DND-41 (cell line): ENCODE data around the gene FLRT3.

Source experiments
- ATAC-seq: fragments of 200-7000 bp; cut with Tn5 transposase; 3 replicates; pipeline ENCODE4 v1.9.1; 2021; ENCODE audit warnings: low read depth; ENCODE audit not compliant: insufficient read depth
- DNase-seq: peaks from one replicate; pipeline ENCODE4 v3.0.0-alpha.2; 2020
- H2AFZ ChIP-seq: 2 replicates; pipeline ENCODE4 v1.6.0; 2012; ENCODE audit warnings: low read depth, low read length
- H3K27ac ChIP-seq: 2 replicates; pipeline ENCODE4 v1.5.1; 2012; ENCODE audit warnings: low read length, inconsistent platforms
- H3K27me3 ChIP-seq: fragments of 200-600 bp; sonication (generic); 2 replicates; pipeline ENCODE4 v1.6.0; 2012; ENCODE audit warnings: low read length, mild to moderate bottlenecking, inconsistent platforms; ENCODE audit not compliant: insufficient read depth, poor library complexity
- H3K36me3 ChIP-seq: 2 replicates; pipeline ENCODE4 v1.5.1; 2012; ENCODE audit warnings: low read length, inconsistent platforms; ENCODE audit not compliant: insufficient read depth
- H3K4me1 ChIP-seq: 2 replicates; pipeline ENCODE4 v1.5.1; 2012; ENCODE audit warnings: mild to moderate bottlenecking, low read length; ENCODE audit not compliant: insufficient read depth
- H3K4me2 ChIP-seq: 2 replicates; pipeline ENCODE4 v1.6.0; 2012; ENCODE audit warnings: mild to moderate bottlenecking, moderate library complexity, low read length, inconsistent platforms; ENCODE audit not compliant: insufficient read depth
- H3K4me3 ChIP-seq, 2 experiments: fragments of 200-600 bp in 1 of 2; shearing (Covaris generic) in 1 of 2; 2 replicates each; pipeline ENCODE4 v1.5.1; 2012 to 2016; ENCODE audit warnings: inconsistent platforms in 2 of 2, low read length in 2 of 2, mild to moderate bottlenecking in 2 of 2, low read depth in 1 of 2, moderate library complexity in 1 of 2
- H3K79me2 ChIP-seq: 2 replicates; pipeline ENCODE4 v1.6.0; 2012; ENCODE audit warnings: low read length, inconsistent platforms; ENCODE audit not compliant: insufficient read depth
- H3K9ac ChIP-seq: 2 replicates; pipeline ENCODE4 v1.6.0; 2012; ENCODE audit warnings: low read depth, mild to moderate bottlenecking, inconsistent platforms, low read length, moderate library complexity
- H3K9me3 ChIP-seq: 2 replicates; pipeline ENCODE4 v1.5.1; 2012; ENCODE audit warnings: low read length, moderate library complexity, mild to moderate bottlenecking, inconsistent platforms; ENCODE audit not compliant: insufficient read depth, severe bottlenecking
- H4K20me1 ChIP-seq: 2 replicates; pipeline ENCODE4 v1.6.0; 2012; ENCODE audit warnings: low read length; ENCODE audit not compliant: insufficient read depth
- EZH2 ChIP-seq: IDR thresholded peaks from 3 replicates; pipeline ENCODE4 v1.6.1; 2012; ENCODE audit warnings: borderline replicate concordance, low read depth, mild to moderate bottlenecking, moderate library complexity, low read length, inconsistent platforms; ENCODE audit not compliant: severe bottlenecking
- TF ChIP-seq, protein P1 (sequence below): IDR thresholded peaks from 2 replicates; pipeline ENCODE4 v1.5.1; 2012; ENCODE audit warnings: borderline replicate concordance, low read length, moderate library complexity, mild to moderate bottlenecking; ENCODE audit not compliant: poor library complexity, severe bottlenecking; ENCODE audit errors: extremely low read depth

Gene FLRT3

DNA sequence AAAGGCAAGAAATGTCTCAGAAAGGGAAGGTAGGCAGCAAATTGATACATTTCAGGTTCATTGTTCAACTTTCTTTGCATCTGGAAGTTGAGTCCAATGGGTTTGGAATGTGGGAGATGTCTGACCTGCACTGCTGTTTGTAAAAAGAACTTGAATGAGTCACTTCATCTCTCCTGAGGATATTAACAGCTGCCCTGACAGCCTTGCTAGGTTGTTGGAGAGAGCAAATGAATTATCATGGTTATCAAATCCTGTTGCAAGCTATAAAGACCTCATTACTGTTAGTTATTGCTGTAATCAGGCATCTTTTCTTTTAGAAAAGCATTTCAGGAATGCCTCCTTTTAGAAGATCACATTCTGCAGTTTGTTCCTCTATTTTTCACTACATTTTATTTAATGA is 23.0 kb upstream of the FLRT3 start:
- Histone ChIP-seq H3K27ac (no peak overlapping the region), H3K9ac (no peak overlapping the region), H3K4me2 (no peak overlapping the region), H3K36me3 (no peaks in the 10 kb centered on the region), H3K27me3 (no peaks in the 10 kb centered on the region), H2AFZ (no peak overlapping the region), H4K20me1 (no peaks in the 10 kb centered on the region), H3K4me3 (no peak overlapping the region), H3K4me1 (no peaks in the 10 kb centered on the region), H3K9me3 (no peaks in the 10 kb centered on the region), H3K79me2 (no peaks in the 10 kb centered on the region)
- ATAC-seq (no peak), DNase-seq (no peak)
- no peak for TF ChIP-seq EZH2
- TF ChIP-seq, protein P1, sequence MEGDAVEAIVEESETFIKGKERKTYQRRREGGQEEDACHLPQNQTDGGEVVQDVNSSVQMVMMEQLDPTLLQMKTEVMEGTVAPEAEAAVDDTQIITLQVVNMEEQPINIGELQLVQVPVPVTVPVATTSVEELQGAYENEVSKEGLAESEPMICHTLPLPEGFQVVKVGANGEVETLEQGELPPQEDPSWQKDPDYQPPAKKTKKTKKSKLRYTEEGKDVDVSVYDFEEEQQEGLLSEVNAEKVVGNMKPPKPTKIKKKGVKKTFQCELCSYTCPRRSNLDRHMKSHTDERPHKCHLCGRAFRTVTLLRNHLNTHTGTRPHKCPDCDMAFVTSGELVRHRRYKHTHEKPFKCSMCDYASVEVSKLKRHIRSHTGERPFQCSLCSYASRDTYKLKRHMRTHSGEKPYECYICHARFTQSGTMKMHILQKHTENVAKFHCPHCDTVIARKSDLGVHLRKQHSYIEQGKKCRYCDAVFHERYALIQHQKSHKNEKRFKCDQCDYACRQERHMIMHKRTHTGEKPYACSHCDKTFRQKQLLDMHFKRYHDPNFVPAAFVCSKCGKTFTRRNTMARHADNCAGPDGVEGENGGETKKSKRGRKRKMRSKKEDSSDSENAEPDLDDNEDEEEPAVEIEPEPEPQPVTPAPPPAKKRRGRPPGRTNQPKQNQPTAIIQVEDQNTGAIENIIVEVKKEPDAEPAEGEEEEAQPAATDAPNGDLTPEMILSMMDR: no peak

DNA sequence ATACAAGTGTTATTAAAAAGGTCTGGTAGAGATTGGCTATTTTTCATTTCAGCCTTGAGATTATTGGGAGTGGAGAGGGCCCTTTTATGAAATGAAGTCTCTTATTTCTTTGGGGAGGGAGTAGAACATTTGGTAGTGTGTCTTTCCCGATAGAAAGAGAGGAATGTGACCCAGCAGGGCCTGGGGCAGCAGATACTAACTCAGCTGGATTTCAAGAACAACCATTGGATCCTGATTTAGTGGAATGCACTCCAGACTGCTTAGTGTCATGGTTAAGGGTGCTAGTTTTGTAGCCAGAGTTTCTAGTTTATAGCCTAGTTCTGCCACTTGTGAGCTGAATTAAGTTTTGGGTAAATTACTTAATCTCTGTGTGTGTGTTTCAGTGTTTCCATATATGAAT is 18.4 kb upstream of the FLRT3 start:
- no peaks in the 10 kb centered on the region for H4K20me1 ChIP-seq
- no peaks in the 10 kb centered on the region for H3K4me1 ChIP-seq
- no peaks in the 10 kb centered on the region for H3K79me2 ChIP-seq
- no peak for ATAC-seq
- no peak overlapping the region for H3K27ac ChIP-seq
- no peak overlapping the region for H3K4me2 ChIP-seq
- H3K36me3 ChIP-seq: no peaks in the 10 kb centered on the region
- no peaks in the 10 kb centered on the region for H3K27me3 ChIP-seq
- no peak overlapping the region for H3K4me3 ChIP-seq
- DNase-seq: no peak
- no peak for TF ChIP-seq EZH2
- TF ChIP-seq, protein P1: no peak
- no peaks in the 10 kb centered on the region for H3K9me3 ChIP-seq
- H2AFZ ChIP-seq: no peak overlapping the region
- H3K9ac ChIP-seq: no peak overlapping the region

DNA sequence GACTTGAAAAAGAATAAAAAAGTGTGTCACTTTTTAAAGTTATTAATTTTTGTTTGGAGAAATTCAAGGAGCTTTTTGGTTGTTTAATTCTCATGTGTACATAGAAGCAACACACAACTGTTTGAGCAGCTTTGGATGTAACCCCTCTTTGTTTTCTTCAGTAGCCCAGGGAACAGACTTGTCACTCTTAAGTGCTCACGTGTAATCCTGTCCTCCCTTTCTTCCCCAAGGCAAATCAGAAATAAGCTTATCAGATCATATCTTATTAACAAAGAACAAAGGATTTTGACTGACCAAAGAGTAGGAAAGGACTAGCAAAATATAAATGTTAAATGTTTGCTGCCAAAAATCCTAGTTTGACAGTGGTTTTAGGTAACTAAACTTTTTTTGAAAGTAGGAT is 7.3 kb upstream of the FLRT3 start:
- no peaks in the 10 kb centered on the region for H3K79me2 ChIP-seq
- H3K9me3 ChIP-seq: no peaks in the 10 kb centered on the region
- H4K20me1 ChIP-seq: no peaks in the 10 kb centered on the region
- TF ChIP-seq, protein P1: no peak
- H2AFZ ChIP-seq: no peak overlapping the region
- ATAC-seq: no peak
- H3K27me3 ChIP-seq: peaks cover 12% of the 10 kb centered on the region
- no peaks in the 10 kb centered on the region for H3K4me1 ChIP-seq
- H3K9ac ChIP-seq: no peak overlapping the region
- DNase-seq: no peak
- H3K36me3 ChIP-seq: no peaks in the 10 kb centered on the region
- H3K27ac ChIP-seq: no peak overlapping the region
- H3K4me2 ChIP-seq: no peak overlapping the region
- H3K4me3 ChIP-seq: no peak overlapping the region

DNA sequence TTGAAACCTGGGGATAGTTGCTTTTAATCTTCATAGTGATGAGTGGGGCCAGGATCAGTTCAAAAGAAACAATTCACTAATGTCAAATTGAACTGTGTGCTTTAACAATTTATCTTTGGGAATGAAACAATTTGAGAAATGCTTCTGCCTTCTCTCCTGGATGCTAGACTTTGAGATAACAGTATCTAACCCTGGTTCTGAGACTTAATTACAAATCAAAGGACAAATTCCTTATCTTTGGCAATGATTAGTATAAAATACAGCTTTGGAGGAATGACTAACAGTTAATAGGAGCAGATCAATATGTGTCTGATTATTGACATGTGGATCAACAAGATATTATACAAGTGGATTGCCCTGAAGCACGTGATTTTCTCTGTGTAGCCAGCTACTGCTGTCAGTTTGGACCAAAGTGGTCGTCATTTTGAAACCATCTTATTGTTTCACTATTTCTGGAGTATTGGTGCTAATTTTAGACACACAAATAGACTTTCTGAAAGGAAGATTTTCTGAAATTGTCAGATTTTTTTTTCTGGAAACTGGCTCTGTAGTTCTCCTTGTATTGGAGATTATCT is 6.2 kb upstream of the FLRT3 start:
- Histone ChIP-seq H3K27me3 (peaks cover 12% of the 10 kb centered on the region), H2AFZ (no peak overlapping the region), H3K79me2 (no peaks in the 10 kb centered on the region), H4K20me1 (no peaks in the 10 kb centered on the region), H3K9me3 (no peaks in the 10 kb centered on the region), H3K9ac (no peak overlapping the region), H3K36me3 (no peaks in the 10 kb centered on the region), H3K4me2 (no peak overlapping the region), H3K4me1 (no peaks in the 10 kb centered on the region), H3K27ac (no peak overlapping the region), H3K4me3 (no peak overlapping the region)
- ATAC-seq (no peak), DNase-seq (no peak)
- TF ChIP-seq, protein P1: no peak
- TF ChIP-seq EZH2: no peak
